Measurements from ENCODE around the gene PDLIM7. TPM values are rescaled to one million over a fixed set of nuclear protein-coding genes. Genes with fewer than 3 reads are reported as not detected.

The PDLIM7 gene
- total RNA-seq, 1 donor from 2014 or later: 65.3 TPM

DNA sequence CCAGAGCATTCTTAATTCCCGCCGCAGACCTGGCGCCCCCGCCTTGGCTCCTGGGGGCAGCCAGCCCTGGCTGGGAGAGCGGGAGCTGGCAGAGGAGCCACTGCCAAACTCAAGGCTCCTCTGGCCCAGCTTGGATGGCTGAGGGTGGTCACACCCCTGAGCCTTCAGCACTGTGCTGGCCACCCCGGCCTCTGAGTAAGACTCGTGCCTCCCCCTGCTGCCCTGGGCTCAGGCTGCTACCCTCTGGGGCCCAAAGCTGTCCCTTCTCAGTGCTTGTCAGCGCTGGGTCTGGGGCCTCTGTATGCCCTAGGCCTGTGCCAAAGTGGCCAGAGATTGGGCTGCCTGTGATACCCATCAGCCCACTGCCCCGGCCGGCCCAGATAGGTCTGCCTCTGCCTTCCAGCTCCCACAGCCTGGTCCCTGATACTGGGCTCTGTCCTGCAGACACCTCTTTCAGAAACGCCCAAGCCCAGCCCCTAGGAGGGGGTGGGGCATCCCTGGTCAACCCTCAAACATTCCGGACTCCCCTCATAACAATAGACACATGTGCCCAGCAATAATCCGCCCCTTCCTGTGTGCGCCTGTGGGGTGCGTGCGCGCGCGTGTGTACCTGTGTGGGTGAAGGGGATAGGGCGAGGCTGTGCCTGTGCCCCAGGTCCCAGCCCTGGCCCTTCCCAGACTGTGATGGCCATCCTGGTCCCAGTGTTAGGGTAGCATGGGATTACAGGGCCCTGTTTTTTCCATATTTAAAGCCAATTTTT lies 55.2 kb downstream of the PDLIM7 start:
- peaks cover 42% of the 10 kb centered on the region for H3K36me3 Mint-ChIP-seq (ENCODE audit: low read depth)
- peaks cover 42% of the 10 kb centered on the region for H3K4me1 Mint-ChIP-seq
- intact Hi-C loops (cut with micrococcal nuclease): no loop called here
- H3K27ac Mint-ChIP-seq: no peak overlapping the region
- no peaks in the 10 kb centered on the region for H3K27me3 Mint-ChIP-seq
- no peak overlapping the region for H3K4me3 Mint-ChIP-seq
- no peak for DNase-seq
- no peaks in the 10 kb centered on the region for H3K9me3 Mint-ChIP-seq

DNA sequence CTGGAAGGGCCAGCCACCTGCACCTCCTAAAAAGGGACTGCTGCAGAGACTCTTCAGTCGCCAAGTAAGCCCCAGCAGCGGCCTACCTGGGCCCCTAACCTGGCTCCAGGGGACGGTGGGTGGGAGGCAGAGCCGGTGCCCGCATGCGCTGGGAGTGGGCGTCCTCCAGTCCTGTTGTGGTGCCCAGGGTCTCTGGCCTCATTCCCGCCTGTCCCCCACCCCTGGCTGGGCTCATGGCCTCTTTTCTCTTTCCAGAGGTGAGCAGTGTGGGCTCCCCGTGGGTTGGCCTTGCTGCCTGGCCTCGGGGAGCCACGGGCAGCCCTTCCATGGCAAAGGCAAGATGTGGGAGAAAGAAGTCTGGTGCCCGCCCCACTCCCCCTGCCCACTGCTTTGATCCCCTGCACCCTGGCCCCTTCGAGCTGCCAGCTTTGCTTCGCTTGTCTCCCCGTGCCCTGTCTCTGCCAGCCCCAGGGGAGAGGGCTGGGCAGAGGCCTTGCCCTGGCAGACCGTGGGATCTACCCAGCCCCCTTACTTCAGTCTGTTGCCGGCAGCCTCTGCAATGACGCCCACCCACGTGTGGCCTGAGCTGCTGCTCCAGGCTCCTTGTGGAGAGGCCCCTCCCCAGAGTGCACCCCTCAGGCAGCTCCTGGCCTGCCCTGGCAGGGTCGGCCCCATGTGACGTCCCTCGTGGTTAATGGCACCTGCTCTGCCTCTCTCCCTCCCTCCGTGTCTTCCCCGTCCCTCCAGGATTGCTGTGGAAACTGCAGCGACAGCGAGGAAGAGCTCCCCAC lies 56.2 kb downstream of the PDLIM7 start:
- peak overlapping the region; percentile 48 for H3K27ac Mint-ChIP-seq
- DNase-seq: no peak
- H3K4me1 Mint-ChIP-seq: peaks cover 46% of the 10 kb centered on the region
- H3K27me3 Mint-ChIP-seq: no peaks in the 10 kb centered on the region
- H3K36me3 Mint-ChIP-seq (ENCODE audit: low read depth): peaks cover 52% of the 10 kb centered on the region
- no peaks in the 10 kb centered on the region for H3K9me3 Mint-ChIP-seq
- intact Hi-C loops (cut with micrococcal nuclease): no loop called here
- H3K4me3 Mint-ChIP-seq: no peak overlapping the region

- Mint-ChIP-seq H3K4me1 (peaks cover 39% of the 10 kb centered on the region), H3K36me3 (ENCODE audit: low read depth) (peaks cover 58% of the 10 kb centered on the region), H3K4me3 (no peak overlapping the region), H3K27me3 (no peaks in the 10 kb centered on the region), H3K27ac (peak overlapping the region; percentile 34), H3K9me3 (no peaks in the 10 kb centered on the region)
- no peak for DNase-seq
- intact Hi-C loops (cut with micrococcal nuclease): no loop called here
Observed at GRCh38 chr5:177440211-177440989, 57.0 kb downstream of the PDLIM7 start.

GRCh38 chr5:177439518-177440053 lies 57.8 kb downstream of the PDLIM7 start:
- H3K27ac Mint-ChIP-seq: no peak overlapping the region
- peaks cover 32% of the 10 kb centered on the region for H3K4me1 Mint-ChIP-seq
- H3K36me3 Mint-ChIP-seq (ENCODE audit: low read depth): peaks cover 62% of the 10 kb centered on the region

DNA sequence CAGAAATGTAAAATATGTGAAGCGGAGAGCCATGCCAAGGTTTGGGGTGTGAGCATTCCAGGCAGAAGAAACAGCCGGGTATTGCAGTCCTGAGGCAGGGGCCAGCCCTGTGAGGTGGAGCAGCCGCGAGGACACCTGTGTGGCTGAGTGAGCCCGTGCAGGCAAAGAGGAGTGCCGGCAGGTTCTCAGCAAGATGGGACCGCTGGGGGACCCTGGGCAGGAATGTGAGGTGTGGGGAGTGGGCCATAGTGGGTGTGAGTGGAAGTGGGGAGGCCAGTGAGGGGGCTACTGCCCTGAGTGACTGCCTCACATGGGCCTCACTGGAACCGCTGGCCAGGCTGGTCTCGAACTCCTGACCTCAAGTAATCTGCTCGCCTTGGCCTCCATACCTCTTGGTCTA lies 58.9 kb downstream of the PDLIM7 start:
- Mint-ChIP-seq H3K27ac (no peak overlapping the region), H3K9me3 (no peaks in the 10 kb centered on the region), H3K36me3 (ENCODE audit: low read depth) (peaks cover 71% of the 10 kb centered on the region), H3K4me1 (peaks cover 33% of the 10 kb centered on the region), H3K4me3 (no peak overlapping the region), H3K27me3 (no peaks in the 10 kb centered on the region)
- no peak for DNase-seq
- intact Hi-C loops (cut with micrococcal nuclease): no loop called here

More at GRCh38 chr5:177439518-177440053, 57.8 kb downstream of the PDLIM7 start:
- Mint-ChIP-seq H3K9me3 (no peaks in the 10 kb centered on the region), H3K27me3 (no peaks in the 10 kb centered on the region), H3K4me3 (no peak overlapping the region)
- no peak for DNase-seq
- intact Hi-C loops (cut with micrococcal nuclease): no loop called here

GRCh38 chr5:177437623-177438022 lies 59.8 kb downstream of the PDLIM7 start:
- peaks cover 74% of the 10 kb centered on the region for H3K36me3 Mint-ChIP-seq (ENCODE audit: low read depth)
- H3K27ac Mint-ChIP-seq: no peak overlapping the region
- no peak for DNase-seq
- H3K4me3 Mint-ChIP-seq: no peak overlapping the region
- H3K9me3 Mint-ChIP-seq: no peaks in the 10 kb centered on the region
- H3K27me3 Mint-ChIP-seq: no peaks in the 10 kb centered on the region
- H3K4me1 Mint-ChIP-seq: peaks cover 35% of the 10 kb centered on the region
- intact Hi-C loops (cut with micrococcal nuclease): no loop called here

- Mint-ChIP-seq H3K9me3 (no peaks in the 10 kb centered on the region), H3K27ac (no peak overlapping the region), H3K4me1 (peaks cover 43% of the 10 kb centered on the region), H3K27me3 (no peaks in the 10 kb centered on the region), H3K4me3 (no peak overlapping the region), H3K36me3 (ENCODE audit: low read depth) (peaks cover 74% of the 10 kb centered on the region)
- intact Hi-C loops (cut with micrococcal nuclease): no loop called here
- no peak for DNase-seq
Observed at GRCh38 chr5:177435847-177436536, 61.4 kb downstream of the PDLIM7 start.

GRCh38 chr5:177434942-177435738 lies 62.3 kb downstream of the PDLIM7 start:
- peak overlapping the region; percentile 36 for H3K27ac Mint-ChIP-seq
- H3K36me3 Mint-ChIP-seq (ENCODE audit: low read depth): peaks cover 75% of the 10 kb centered on the region
- intact Hi-C loops (cut with micrococcal nuclease): no loop called here
- no peak for DNase-seq
- peaks cover 50% of the 10 kb centered on the region for H3K4me1 Mint-ChIP-seq
- H3K4me3 Mint-ChIP-seq: no peak overlapping the region
- H3K27me3 Mint-ChIP-seq: no peaks in the 10 kb centered on the region
- H3K9me3 Mint-ChIP-seq: no peaks in the 10 kb centered on the region

DNA sequence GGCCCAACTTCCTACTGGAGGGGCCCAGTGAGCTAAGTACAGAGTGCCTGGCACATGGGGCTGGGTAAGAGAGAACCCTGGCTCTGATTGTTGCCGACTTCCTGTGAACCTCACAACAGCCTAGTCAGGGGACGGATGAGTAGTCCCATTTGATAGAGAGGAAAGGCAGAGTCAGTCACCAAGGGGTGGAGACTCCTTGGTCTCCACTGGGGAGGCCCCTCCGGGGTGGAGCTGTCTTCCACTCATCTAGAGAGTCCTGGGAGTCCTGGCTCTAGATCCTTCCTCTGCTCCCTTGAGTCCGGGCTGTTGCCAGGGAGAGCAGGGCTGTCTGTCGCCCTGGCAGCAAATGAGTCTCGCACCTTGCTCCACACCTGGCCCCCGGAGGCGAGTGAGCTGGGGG lies 63.0 kb downstream of the PDLIM7 start:
- no peaks in the 10 kb centered on the region for H3K9me3 Mint-ChIP-seq
- DNase-seq: peak; percentile 77
- no peaks in the 10 kb centered on the region for H3K27me3 Mint-ChIP-seq
- intact Hi-C loops (cut with micrococcal nuclease): no loop called here
- H3K4me1 Mint-ChIP-seq: peaks cover 50% of the 10 kb centered on the region
- H3K27ac Mint-ChIP-seq: peak overlapping the region; percentile 81
- H3K36me3 Mint-ChIP-seq (ENCODE audit: low read depth): peaks cover 75% of the 10 kb centered on the region
- H3K4me3 Mint-ChIP-seq: peak overlapping the region; percentile 59

DNA sequence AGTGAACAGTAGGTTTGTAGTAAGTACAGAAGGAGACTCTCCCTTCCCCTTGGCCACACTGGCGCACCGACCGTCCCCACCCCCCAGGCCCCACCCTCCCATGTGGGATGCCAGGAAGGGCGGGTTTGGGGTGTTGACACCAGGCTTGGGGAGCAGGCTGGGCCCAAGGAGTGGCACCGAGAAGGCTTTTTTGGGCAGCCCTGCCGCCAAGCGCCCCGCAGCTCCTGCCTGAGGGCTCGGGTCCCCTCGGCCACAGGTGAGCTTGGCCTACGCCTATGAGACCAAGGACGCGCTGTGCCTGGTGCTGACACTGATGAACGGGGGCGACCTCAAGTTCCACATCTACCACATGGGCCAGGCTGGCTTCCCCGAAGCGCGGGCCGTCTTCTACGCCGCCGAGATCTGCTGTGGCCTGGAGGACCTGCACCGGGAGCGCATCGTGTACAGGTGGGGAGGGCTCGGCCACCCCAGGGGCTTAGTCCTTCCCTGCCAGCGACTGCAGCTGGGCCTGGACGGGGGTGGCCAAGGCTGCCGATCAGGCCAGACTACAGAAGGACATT lies 63.7 kb downstream of the PDLIM7 start:
- H3K27me3 Mint-ChIP-seq: no peaks in the 10 kb centered on the region
- H3K4me1 Mint-ChIP-seq: peaks cover 55% of the 10 kb centered on the region
- H3K9me3 Mint-ChIP-seq: no peaks in the 10 kb centered on the region
- peak overlapping the region; percentile 81 for H3K27ac Mint-ChIP-seq
- DNase-seq: no peak
- intact Hi-C loops (cut with micrococcal nuclease): no loop called here
- no peak overlapping the region for H3K4me3 Mint-ChIP-seq
- H3K36me3 Mint-ChIP-seq (ENCODE audit: low read depth): peaks cover 77% of the 10 kb centered on the region

Data from activated CD4-positive, alpha-beta T cell treated with anti-CD3 and anti-CD28 coated beads, Interleukin-2, amount 10 ng/mL, durations not matched to agents 24 days and 14 days (primary cell).